Activated T-helper 1 cell treated with anti-CD3 and anti-CD28 coated beads, Interleukin-12 subunit alpha, Interleukin-12 subunit beta, Interleukin-2, Interleukin-4 antibody, amounts not matched to agents 30 ng/mL and 10 ng/mL and 1 ng/mL, durations not matched to agents 14 hours and 24 hours and 36 hours (primary cell): ENCODE data around the gene HECTD1. TPM values are rescaled to one million over a fixed set of nuclear protein-coding genes. Genes with fewer than 3 reads are reported as not detected.
"Not testable (repeated sequence)": the region's sequence is repeated elsewhere in the genome, so short reads cannot be mapped to it uniquely, and the experiment has no call there.

Source experiments
- DNase-seq: peaks from one replicate; pipeline ENCODE4 v3.0.0; 2021; ENCODE audit warnings: low spot score
- H3K27ac Mint-ChIP-seq: one replicate; pipeline ENCODE4 v1.8.0; 2021; ENCODE audit warnings: mild to moderate bottlenecking, mixed read lengths
- H3K27me3 Mint-ChIP-seq: one replicate; pipeline ENCODE4 v1.8.0; 2022; ENCODE audit warnings: mild to moderate bottlenecking, moderate library complexity, mixed read lengths; ENCODE audit not compliant: insufficient read depth
- H3K36me3 Mint-ChIP-seq: one replicate; pipeline ENCODE4 v1.8.0; 2021; ENCODE audit warnings: low read depth, mixed read lengths
- H3K4me1 Mint-ChIP-seq: one replicate; pipeline ENCODE4 v1.8.0; 2021; ENCODE audit warnings: low read depth, mixed read lengths
- H3K4me3 Mint-ChIP-seq: one replicate; pipeline ENCODE4 v1.8.0; 2021; ENCODE audit warnings: mild to moderate bottlenecking, moderate library complexity, mixed read lengths
- H3K9me3 Mint-ChIP-seq: one replicate; pipeline ENCODE4 v1.8.0; 2021; ENCODE audit warnings: mixed read lengths
- intact Hi-C: fragments of 100-400 bp; cut with micrococcal nuclease; formaldehyde crosslinking; loops from one replicate; pipeline ENCODE4 v1.15.1; 2024
- total RNA-seq: library from RNA; stranded (reverse); gene quantifications from 2 replicates; pipeline ENCODE4 v1.2.3, GENCODE V29; 2022

HECTD1 gene
- total RNA-seq, result 118 and 127 TPM in 2 replicates

DNA sequence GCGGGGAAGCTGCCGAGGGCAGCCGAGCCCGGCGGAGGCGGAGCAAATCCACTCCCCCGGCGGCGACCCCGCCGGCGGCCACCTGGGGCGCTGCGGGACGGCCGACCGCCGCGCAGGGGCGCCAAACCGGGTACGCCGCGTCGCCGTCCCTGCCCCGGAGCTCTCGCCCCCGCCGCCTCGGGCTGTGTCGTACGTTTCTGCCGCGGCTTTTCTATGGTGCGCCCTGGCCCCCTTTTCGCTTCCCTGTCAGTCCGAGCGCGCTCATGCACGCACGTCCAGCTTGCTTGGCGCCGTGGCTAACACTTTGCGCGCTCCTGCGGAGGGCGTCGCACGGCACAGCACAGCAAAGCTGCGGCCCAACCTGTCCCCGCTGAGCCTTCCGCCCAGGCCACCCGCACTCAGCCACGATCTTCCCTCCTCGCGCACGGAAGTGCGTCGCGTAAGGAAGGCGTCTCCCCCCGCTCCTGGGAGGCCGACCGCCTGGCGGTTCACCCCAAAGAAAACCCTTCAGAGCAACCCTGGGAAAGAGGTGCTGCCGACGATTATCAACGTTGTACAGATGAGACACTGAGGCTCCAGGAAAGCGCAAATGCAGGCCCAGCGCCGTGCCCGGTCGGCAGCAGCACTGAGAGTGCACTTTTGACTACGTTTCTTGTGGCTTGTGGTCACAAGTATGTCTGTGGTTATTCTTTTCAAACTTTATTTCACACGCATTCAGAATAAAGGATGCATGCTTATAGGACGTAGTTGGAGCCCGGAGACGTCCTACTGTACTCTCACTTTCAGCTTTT lies at the start of gene HECTD1:
HECTD1 (minus strand) TSS at position 39 of the 791 bp plus-strand sequence. CDS start 1,857 bp downstream, outside the sequence.
- peak; percentile 85 for DNase-seq
- Mint-ChIP-seq H3K27me3 (peaks cover 3% of the 10 kb centered on the region), H3K4me1 (peaks cover 45% of the 10 kb centered on the region), H3K9me3 (no peaks in the 10 kb centered on the region), H3K27ac (peak within 1 kb of the TSS; percentile 100), H3K36me3 (peaks cover 18% of the 10 kb centered on the region), H3K4me3 (peak within 1 kb of the TSS; percentile 95)
- intact Hi-C loops, result loop anchor here (1.0 to 5.0 kb wide), 14 partner anchors 64 to 995 kb away; partner anchors contain the start of genes DTD2, HEATR5A, NUBPL and RNU6-7

DNA sequence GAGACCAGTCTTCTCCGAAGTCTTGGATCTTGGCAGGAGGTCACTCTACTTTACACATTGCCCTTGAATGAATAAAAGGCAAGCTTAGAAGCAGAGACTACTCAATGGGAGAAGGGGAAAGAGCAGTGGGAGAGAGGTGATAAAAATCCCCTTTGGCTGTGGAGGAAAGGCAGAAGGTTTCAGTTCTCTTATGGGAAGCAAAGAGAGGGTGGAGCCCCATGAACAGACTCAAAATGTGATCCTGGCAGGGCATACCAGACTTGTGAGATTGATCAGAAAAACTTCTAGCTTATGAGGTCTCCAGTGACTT lies 49.6 kb upstream of the HECTD1 start:
- Mint-ChIP-seq H3K36me3 (no peaks in the 10 kb centered on the region), H3K27ac (no peak overlapping the region), H3K27me3 (no peaks in the 10 kb centered on the region), H3K9me3 (no peaks in the 10 kb centered on the region), H3K4me1 (no peaks in the 10 kb centered on the region), H3K4me3 (no peak overlapping the region)
- intact Hi-C loops, result no loop called here
- DNase-seq, result no peak

DNA sequence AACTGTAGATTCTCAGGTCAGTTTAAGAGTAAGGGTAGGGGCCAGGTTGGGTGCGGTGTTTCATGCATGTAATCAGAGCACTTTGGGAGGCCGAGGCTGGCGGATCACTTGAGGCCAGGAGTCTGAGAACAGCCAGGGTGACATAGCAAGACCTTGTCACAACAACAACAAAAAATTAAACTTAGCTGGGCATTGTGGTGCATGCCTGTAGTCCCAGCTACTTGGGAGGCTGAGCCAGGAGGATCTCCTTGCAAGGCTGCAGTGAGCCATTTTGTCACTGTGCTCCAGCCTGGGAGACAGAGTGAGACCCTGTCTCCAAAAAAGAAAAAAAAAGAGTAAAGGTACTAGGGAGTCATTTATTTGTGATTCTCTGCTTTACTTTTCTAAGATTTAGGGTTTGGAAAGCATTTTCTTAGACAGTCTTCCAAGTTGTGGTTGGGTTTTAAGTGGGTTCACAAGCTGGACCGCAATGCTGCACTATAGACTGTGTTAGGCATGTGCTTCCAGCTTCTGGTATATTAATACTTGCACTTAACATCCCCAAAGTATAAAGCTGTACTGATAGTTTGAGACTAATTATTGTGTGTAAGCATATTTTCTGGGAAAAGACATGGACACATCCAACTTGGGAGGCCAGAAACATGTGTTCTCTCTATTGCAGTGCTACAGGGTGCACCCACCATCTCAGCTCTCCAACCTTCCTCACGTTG lies 49.1 kb upstream of the HECTD1 start:
- no peaks in the 10 kb centered on the region for H3K27me3 Mint-ChIP-seq
- no peak overlapping the region for H3K4me3 Mint-ChIP-seq
- no peak for DNase-seq
- H3K4me1 Mint-ChIP-seq, result no peaks in the 10 kb centered on the region
- no peaks in the 10 kb centered on the region for H3K36me3 Mint-ChIP-seq
- no peaks in the 10 kb centered on the region for H3K9me3 Mint-ChIP-seq
- no peak overlapping the region for H3K27ac Mint-ChIP-seq
- intact Hi-C loops, result no loop called here

DNA sequence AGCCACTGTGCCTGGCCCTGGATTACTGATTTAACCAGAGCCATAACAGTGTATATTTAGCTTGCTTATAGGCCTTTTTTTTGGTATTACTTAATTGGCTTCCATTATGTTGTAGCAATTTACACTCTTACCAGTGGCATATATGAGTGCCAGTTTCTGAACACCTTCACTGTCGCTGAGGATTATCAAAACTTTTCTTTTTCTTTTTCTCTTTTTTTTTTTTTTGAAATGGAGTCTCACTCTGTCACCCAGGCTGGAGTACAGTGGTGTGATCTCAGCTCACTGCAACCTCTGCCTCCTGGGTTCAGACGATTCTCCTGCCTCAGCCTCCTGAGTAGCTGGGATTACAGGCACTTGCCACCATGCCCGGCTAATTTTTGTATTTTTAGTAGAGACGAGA lies 48.3 kb upstream of the HECTD1 start:
- H3K4me1 Mint-ChIP-seq, H3K36me3 Mint-ChIP-seq, H3K27me3 Mint-ChIP-seq, H3K27ac Mint-ChIP-seq, intact Hi-C loops, DNase-seq, H3K4me3 Mint-ChIP-seq, H3K9me3 Mint-ChIP-seq: not testable (repeated sequence)

DNA sequence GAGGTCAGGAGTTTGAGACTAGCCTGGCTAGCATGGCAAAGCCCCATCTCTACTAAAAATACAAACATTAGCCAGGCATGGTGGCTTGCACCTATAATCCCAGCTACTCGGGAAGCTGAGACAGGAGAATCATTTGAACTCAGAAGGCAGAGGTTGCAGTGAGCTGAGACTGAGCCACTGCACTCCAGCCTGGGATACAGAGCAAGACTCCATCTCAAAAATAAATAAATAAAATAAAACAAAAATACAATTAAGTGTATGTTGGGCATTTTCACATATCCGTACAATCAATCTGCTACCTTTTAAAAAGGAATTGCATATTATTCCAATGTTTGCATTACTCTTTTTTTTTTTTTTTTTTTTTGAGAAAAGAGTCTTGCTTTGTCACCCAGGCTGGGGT lies 47.7 kb upstream of the HECTD1 start:
- no peaks in the 10 kb centered on the region for H3K36me3 Mint-ChIP-seq
- H3K9me3 Mint-ChIP-seq, result no peaks in the 10 kb centered on the region
- H3K27ac Mint-ChIP-seq, result no peak overlapping the region
- H3K4me3 Mint-ChIP-seq, result no peak overlapping the region
- no peaks in the 10 kb centered on the region for H3K4me1 Mint-ChIP-seq
- no peak for DNase-seq
- H3K27me3 Mint-ChIP-seq, result no peaks in the 10 kb centered on the region
- intact Hi-C loops, result no loop called here

DNA sequence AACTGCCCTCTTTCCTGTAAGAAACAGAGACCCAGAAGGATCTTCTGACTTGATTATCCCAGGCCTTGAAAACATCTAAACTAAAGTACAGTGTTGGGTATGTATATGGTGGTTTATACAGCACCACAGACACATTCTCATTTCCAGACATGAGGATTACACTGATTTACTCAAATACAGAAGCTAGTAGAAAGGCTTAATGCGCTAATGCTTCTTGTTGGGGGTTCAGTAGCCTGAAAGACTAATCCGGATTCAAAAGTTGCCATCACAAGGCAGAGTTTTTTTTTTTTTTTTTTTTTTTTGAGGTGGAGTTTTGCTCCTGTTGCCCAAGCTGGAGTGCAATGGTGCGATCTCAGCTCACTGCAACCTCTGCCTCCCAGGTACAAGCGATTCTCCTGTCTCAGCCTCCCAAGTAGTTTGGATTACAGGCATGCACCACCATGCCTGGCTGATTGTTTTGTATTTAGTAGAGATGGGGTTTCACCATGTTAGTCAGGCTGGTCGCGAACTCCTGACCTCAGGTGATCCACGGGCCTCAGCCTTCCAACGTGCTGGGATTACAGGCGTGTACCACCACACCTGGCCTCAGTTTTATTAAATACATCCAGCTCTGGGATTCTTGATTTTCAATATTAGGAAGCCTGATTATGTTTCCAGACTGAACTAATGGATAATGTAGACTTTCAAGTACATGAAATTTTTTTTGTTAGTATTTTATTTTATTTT lies 46.3 kb upstream of the HECTD1 start:
- Mint-ChIP-seq H3K4me3 (no peak overlapping the region), H3K4me1 (no peaks in the 10 kb centered on the region), H3K36me3 (no peaks in the 10 kb centered on the region), H3K27ac (no peak overlapping the region), H3K27me3 (no peaks in the 10 kb centered on the region), H3K9me3 (no peaks in the 10 kb centered on the region)
- intact Hi-C loops, result no loop called here
- DNase-seq, result no peak

DNA sequence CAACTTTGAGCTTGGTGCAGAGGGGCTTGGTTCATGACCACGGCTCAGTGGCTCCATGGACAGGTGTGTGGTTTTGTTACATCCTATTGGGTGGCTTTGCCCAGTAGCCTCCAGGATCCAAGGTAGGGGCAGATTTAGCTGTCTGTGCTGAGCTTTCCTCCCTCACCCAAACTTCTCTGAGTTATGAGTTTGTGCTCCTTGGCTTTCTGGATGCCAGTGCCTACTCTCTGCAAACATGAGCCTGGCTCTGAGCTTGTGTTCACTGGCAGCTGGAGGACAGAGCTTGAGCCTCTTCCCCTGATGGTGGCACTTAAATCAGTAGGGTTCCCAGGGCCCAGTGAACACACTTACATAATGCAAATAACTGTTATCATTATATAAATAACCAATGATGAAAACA lies 45.3 kb upstream of the HECTD1 start:
- no peak overlapping the region for H3K4me3 Mint-ChIP-seq
- intact Hi-C loops, result no loop called here
- no peak overlapping the region for H3K27ac Mint-ChIP-seq
- no peaks in the 10 kb centered on the region for H3K27me3 Mint-ChIP-seq
- no peak for DNase-seq
- H3K4me1 Mint-ChIP-seq, result no peaks in the 10 kb centered on the region
- no peaks in the 10 kb centered on the region for H3K36me3 Mint-ChIP-seq
- H3K9me3 Mint-ChIP-seq, result no peaks in the 10 kb centered on the region

DNA sequence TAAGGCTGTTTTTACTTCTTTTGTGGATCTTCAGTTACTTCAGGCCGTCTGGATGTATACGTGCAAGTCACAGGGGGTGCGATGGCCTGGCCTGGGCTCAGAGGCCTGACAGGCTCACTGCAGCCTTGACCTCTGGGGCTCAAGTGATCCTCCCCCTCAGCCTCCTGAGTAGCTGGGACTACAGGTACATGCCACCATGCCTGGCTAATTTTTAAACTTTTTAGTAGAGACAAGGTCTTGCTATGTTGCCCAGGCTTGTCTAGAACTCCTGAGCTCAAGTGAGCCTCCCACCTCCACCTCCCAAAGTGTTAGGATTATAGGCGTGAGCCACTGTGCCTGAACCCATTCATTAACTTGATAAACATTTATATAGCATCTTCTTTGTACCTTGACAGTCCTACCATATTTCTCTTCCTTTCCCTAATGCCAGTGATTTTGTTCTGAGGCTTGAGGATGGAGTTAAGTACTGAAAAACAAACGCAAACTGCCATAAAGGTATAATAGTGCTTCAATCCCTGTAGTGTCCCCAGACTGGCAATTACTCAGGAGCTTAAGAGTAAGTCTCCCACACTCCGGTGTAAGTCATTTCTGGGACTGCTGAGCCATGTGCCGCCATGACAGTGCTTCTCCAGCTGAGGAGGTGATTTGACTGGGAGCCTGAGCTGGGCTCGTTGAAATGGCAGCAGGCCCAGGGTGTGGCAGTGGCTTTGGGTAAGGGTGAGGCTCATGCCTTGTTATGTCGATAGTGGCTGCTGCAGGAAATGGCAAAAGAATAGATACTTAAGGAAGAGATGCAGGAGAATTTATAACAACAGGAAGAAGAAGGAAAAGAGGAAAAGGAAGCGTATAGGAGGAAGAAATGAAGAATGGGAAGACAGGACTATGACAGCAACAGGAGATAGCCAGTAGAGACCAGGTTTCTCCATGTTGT lies 43.7 kb upstream of the HECTD1 start:
- intact Hi-C loops, result no loop called here
- H3K4me1 Mint-ChIP-seq, result no peaks in the 10 kb centered on the region
- no peak overlapping the region for H3K27ac Mint-ChIP-seq
- no peak for DNase-seq
- no peaks in the 10 kb centered on the region for H3K27me3 Mint-ChIP-seq
- no peak overlapping the region for H3K4me3 Mint-ChIP-seq
- no peaks in the 10 kb centered on the region for H3K9me3 Mint-ChIP-seq
- no peaks in the 10 kb centered on the region for H3K36me3 Mint-ChIP-seq

DNA sequence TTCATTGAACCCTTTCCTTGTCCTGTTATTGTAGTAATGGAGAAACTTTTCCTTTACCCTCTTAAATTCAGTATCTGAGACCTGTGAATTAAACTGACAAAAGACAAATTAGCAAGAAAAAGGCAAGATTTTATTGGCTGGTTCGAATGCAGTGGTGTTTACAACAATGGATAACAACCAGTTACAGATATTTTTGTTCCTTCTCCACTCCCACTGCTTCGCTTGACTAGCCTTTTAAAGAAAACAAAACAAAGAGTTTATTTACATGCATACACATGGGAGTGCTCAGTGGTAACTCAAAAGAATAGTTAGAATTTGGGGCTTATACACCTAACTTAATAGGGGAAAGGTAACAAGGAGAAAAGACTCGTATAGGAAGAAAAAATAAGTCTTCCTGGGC lies 37.0 kb upstream of the HECTD1 start:
- no peaks in the 10 kb centered on the region for H3K9me3 Mint-ChIP-seq
- intact Hi-C loops, result no loop called here
- DNase-seq, result no peak
- no peaks in the 10 kb centered on the region for H3K27me3 Mint-ChIP-seq
- no peak overlapping the region for H3K4me3 Mint-ChIP-seq
- no peaks in the 10 kb centered on the region for H3K36me3 Mint-ChIP-seq
- H3K27ac Mint-ChIP-seq, result no peak overlapping the region
- H3K4me1 Mint-ChIP-seq, result peaks cover 19% of the 10 kb centered on the region

DNA sequence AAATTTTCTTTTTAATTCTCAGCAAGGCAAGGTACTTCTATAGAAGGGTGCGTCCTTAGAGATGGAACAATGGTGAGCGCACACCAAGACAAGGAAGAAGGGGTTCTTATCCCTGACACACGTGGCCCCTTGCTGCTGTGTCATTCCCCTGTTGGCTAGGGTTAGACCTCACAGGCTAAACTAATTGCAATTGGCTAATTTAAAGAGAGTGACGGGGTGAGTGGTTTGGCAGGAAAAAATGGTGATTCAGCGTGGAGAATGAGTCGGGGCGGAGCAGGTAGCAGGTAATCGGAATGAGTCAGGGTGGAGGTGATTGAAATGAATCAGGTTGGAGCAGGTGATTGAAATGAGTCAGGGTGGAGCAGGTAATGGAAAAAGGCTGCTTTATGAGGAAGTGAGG lies 36.3 kb upstream of the HECTD1 start:
- Mint-ChIP-seq H3K4me1 (peaks cover 19% of the 10 kb centered on the region), H3K9me3 (no peaks in the 10 kb centered on the region), H3K27ac (no peak overlapping the region), H3K27me3 (no peaks in the 10 kb centered on the region), H3K36me3 (no peaks in the 10 kb centered on the region), H3K4me3 (no peak overlapping the region)
- no peak for DNase-seq
- intact Hi-C loops, result no loop called here

DNA sequence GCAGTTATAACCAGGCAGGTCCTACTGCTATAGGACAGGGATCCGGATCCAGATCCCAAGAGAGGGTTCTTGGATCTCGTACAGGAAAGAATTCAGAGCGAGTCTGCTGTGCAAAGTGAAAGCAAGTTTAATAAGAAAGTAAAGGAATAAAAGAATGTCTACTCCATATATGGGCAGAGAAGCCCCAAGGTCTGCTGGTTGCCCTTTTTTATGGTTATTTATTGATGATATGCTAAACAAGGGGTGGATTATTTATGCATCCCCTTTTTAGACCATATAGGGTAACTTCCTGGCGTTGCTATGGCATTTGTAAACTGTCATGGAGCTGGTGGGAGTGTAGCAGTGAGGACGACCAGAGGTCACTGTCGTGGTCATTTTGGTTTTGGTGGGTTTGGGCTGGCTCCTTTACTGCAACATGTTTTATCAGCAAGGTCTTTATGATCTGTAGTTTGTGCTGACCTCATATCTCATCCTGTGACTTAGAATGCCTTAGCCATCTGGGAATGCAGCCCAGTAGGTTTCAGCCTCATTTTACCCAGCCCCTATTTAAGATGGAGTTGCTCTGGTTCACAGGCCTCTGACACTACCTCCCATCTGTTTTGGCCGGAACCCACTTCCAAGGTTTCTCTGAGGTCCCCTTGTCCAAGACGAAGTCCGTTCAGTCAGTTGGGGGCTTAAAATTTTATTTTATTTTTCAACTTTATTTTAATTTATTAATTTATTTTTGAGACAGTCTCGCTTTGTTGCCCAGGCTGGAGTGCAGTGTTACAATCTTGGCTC lies 34.8 kb upstream of the HECTD1 start:
- H3K36me3 Mint-ChIP-seq, H3K27ac Mint-ChIP-seq, H3K9me3 Mint-ChIP-seq, H3K27me3 Mint-ChIP-seq, intact Hi-C loops, H3K4me3 Mint-ChIP-seq, DNase-seq: not testable (repeated sequence)
- peaks cover 19% of the 10 kb centered on the region for H3K4me1 Mint-ChIP-seq
